ENCODE measurements around the gene ABCG4. TPM values are rescaled to one million over a fixed set of nuclear protein-coding genes. Genes with fewer than 3 reads are reported as not detected.
"Not testable (repeated sequence)": the region's sequence is repeated elsewhere in the genome, so short reads cannot be mapped to it uniquely, and the experiment has no call there.

The ABCG4 gene
- polyA plus RNA-seq, 6 donors from 2014 or later: not detected

DNA sequence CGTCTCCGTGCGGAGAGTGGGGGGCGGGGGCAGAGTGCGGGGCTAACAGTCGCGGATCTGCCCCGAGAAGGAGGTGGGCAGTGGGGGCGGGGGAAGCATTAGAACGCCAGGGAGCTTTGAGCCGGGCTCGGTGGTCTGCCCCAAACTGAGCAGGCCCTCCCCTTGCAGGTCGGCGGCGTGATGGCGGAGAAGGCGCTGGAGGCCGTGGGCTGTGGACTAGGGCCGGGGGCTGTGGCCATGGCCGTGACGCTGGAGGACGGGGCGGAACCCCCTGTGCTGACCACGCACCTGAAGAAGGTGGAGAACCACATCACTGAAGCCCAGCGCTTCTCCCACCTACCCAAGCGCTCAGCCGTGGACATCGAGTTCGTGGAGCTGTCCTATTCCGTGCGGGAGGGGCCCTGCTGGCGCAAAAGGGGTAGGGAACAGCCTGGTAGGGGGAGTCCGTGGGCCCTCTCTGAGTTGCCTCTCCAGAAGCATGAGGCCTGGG lies 979 bp downstream of the ABCG4 start:
- Mint-ChIP-seq H3K27ac (no peak overlapping the region), H3K36me3 (no peaks in the 10 kb centered on the region), H3K4me3 (peak overlapping the region; percentile 9 to 88 (median 70)), H3K27me3 (peaks cover 51 to 81% (median 66%) of the 10 kb centered on the region in 3 donors), H3K9me3 (peaks cover 0 to 3% (median 0%) of the 10 kb centered on the region in 7 donors), H3K4me1 (peaks cover 12 to 17% (median 16%) of the 10 kb centered on the region in 3 donors)
- ATAC-seq (ENCODE audit: low read depth in 2 of 2) (peak in 1 of 2 donors; percentile 2), DNase-seq (no peak)

DNA sequence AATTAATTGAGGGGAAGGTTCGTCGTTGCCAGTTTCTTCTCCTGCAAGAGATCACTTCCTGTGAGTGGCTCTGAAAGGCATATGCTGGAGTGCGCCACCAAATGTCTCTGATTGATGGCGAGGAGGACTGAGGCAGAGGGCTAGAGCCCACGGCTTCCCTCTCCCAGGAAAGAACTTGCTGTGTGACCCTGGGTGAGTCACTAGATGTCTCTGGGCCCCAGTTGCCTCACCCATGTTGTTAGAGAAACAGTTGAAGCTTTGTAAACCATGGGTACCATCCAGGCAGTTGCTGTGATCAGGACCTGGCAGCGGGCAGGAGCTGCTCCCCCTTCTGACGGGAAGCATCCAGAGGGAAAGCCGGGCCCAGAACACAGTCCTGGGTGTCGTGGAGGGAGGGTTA lies 3.2 kb downstream of the ABCG4 start:
- Mint-ChIP-seq H3K9me3 (peaks cover 0 to 3% (median 0%) of the 10 kb centered on the region in 7 donors), H3K27ac (peak overlapping the region in 1 of 6 donors; percentile 42), H3K27me3 (peaks cover 40 to 81% (median 68%) of the 10 kb centered on the region in 3 donors), H3K4me1 (peaks cover 12 to 22% (median 19%) of the 10 kb centered on the region in 3 donors), H3K36me3 (no peaks in the 10 kb centered on the region), H3K4me3 (no peak overlapping the region)
- ATAC-seq (ENCODE audit: low read depth in 2 of 2) (no peak), DNase-seq (no peak)

DNA sequence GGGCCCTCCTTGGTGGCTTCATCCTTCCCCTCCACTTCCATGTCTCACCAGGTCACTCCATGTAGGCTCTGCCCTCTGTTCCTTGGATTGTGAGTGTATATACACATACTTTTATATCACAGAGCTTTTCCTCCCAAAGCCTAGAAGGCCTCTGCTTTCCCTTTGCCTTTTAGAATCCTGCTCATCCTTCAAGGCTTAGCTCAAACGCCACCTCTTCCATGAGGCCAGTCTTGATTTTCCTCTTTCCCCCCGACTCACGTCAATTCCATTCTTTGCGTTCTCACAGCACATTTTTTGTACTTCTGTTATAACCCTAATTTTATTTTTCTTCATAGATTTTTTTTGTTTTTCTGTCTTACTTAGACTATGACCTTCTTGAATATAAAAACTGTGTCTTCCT lies 3.8 kb downstream of the ABCG4 start:
- no peak for DNase-seq
- H3K4me1 Mint-ChIP-seq: peaks cover 12 to 21% (median 19%) of the 10 kb centered on the region in 3 donors
- H3K4me3 Mint-ChIP-seq: no peak overlapping the region
- no peak overlapping the region for H3K27ac Mint-ChIP-seq
- peaks cover 0 to 2% (median 0%) of the 10 kb centered on the region in 7 donors for H3K9me3 Mint-ChIP-seq
- no peaks in the 10 kb centered on the region for H3K36me3 Mint-ChIP-seq
- H3K27me3 Mint-ChIP-seq: peaks cover 35 to 75% (median 62%) of the 10 kb centered on the region in 3 donors
- no peak for ATAC-seq (ENCODE audit: low read depth in 2 of 2)

DNA sequence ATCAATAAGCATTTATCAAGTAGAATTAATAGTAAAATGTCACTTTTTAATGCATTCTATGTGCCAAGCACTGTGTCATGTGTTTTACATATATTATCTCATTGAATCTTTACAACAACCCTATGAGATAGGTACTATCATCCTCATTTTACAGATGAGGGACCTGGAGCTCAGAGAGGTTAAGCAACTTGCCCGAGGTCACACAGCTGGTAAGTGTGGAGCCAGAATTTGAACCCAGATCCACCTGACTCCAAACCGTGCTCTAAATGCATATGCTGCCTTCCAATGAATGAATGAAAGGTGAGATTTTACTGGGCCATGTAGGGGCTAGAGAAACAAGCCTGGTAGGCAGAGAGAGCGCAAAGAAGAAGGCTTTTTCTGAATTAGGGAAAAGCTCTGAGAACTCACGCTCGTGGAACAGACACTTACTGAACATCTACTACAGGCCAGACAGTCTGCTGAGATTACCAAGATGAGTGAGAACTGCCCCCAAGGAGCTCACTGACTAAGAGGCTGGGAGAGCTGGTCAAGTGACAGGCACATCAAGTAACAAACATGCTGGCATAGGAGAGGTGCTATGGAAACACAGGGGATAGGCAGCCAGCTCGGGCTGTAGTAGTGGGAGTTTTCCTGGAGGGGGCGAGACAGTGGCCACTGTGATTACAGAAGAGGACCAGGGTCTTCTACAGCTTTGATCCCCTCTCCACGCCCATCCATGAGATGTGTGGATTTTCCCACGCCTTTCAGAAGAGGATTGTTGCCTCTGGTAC lies 4.4 kb downstream of the ABCG4 start:
- peaks cover 7 to 14% (median 14%) of the 10 kb centered on the region in 3 donors for H3K4me1 Mint-ChIP-seq
- no peaks in the 10 kb centered on the region for H3K36me3 Mint-ChIP-seq
- H3K27ac Mint-ChIP-seq: peak overlapping the region in 1 of 6 donors; percentile 87
- no peak for ATAC-seq (ENCODE audit: low read depth in 2 of 2)
- no peaks in the 10 kb centered on the region for H3K9me3 Mint-ChIP-seq
- peaks cover 28 to 69% (median 56%) of the 10 kb centered on the region in 3 donors for H3K27me3 Mint-ChIP-seq
- H3K4me3 Mint-ChIP-seq: no peak overlapping the region
- DNase-seq: no peak

DNA sequence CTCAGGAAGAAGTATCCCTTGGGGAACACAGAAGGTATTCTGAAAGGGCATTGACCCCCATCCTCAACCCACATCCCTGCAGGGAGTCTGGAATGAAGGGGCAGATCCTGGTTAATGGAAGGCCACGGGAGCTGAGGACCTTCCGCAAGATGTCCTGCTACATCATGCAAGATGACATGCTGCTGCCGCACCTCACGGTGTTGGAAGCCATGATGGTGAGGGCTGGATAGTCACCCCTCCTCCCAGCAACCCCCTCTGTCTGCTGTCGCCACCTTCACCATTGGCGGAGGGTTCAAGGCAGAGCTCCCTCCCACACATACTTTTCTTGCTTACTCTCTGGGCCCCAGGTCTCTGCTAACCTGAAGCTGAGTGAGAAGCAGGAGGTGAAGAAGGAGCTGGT lies 5.3 kb downstream of the ABCG4 start:
- no peak for ATAC-seq (ENCODE audit: low read depth in 2 of 2)
- H3K27ac Mint-ChIP-seq: no peak overlapping the region
- no peak for DNase-seq
- peaks cover 24 to 73% (median 53%) of the 10 kb centered on the region in 3 donors for H3K27me3 Mint-ChIP-seq
- H3K9me3 Mint-ChIP-seq: peaks cover 0 to 2% (median 0%) of the 10 kb centered on the region in 7 donors
- H3K4me3 Mint-ChIP-seq: no peak overlapping the region
- peaks cover 0 to 10% (median 9%) of the 10 kb centered on the region in 3 donors for H3K4me1 Mint-ChIP-seq
- no peaks in the 10 kb centered on the region for H3K36me3 Mint-ChIP-seq

DNA sequence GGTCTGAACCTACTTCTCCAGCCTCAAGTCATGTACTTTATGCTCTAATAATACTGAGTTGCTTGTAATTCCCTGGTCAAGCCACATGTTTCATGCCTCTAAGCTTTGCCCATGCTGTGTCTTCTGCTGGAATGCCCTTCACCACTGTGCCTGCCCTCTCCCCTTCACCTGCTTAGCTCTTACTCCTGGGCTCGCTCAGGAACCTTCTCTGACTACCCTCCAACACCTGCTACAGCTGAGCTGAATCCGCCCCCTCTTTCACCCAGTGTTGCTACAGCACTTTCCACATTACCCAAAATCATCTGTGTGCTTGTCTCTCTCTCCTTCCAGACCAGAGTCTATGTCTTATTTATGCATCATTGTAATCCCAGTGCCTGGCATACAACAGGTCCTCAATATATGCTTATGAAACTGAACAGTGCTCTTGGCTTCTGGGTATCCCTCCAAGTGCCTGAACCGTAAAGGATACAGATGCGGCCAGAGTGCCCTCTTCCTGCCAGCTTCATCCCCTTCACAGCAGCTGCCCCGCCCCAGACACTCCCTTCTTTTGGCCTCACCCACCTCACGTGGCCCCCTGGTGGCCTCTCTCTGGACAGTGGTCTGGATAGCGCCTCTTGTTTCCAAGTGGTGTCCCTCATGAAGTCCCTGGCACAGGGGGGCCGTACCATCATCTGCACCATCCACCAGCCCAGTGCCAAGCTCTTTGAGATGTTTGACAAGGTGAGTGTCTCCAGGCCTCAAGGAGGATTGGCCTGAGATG lies 7.1 kb downstream of the ABCG4 start:
- peaks cover 0 to 2% (median 0%) of the 10 kb centered on the region in 7 donors for H3K9me3 Mint-ChIP-seq
- peaks cover 18 to 61% (median 52%) of the 10 kb centered on the region in 3 donors for H3K27me3 Mint-ChIP-seq
- no peaks in the 10 kb centered on the region for H3K36me3 Mint-ChIP-seq
- ATAC-seq (ENCODE audit: low read depth in 2 of 2) (no peak), DNase-seq (no peak)
- peak overlapping the region in 1 of 8 donors; percentile 31 for H3K4me3 Mint-ChIP-seq
- peak overlapping the region in 2 of 6 donors; percentile 39 to 49 for H3K27ac Mint-ChIP-seq
- H3K4me1 Mint-ChIP-seq: peaks cover 0 to 6% (median 2%) of the 10 kb centered on the region in 3 donors

DNA sequence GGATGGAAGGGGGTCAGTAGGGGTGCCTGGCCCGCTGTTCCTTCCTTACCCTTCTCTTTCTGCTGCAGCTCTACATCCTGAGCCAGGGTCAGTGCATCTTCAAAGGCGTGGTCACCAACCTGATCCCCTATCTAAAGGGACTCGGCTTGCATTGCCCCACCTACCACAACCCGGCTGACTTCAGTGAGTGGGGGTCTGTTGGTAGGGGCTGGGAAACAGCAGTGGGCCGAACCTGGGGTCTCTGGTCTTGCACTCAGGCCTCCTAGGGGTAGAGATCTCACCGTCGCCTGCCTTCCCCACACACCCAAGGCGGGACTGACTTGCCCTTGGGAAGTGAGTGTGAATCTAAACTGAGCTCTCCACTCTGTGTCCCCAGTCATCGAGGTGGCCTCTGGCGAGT lies 7.6 kb downstream of the ABCG4 start:
- peaks cover 0 to 2% (median 0%) of the 10 kb centered on the region in 7 donors for H3K9me3 Mint-ChIP-seq
- H3K27me3 Mint-ChIP-seq: peaks cover 14 to 61% (median 46%) of the 10 kb centered on the region in 3 donors
- ATAC-seq (ENCODE audit: low read depth in 2 of 2) (no peak), DNase-seq (no peak)
- no peak overlapping the region for H3K27ac Mint-ChIP-seq
- H3K4me3 Mint-ChIP-seq: no peak overlapping the region
- peaks cover 0 to 6% (median 2%) of the 10 kb centered on the region in 3 donors for H3K4me1 Mint-ChIP-seq
- no peaks in the 10 kb centered on the region for H3K36me3 Mint-ChIP-seq

DNA sequence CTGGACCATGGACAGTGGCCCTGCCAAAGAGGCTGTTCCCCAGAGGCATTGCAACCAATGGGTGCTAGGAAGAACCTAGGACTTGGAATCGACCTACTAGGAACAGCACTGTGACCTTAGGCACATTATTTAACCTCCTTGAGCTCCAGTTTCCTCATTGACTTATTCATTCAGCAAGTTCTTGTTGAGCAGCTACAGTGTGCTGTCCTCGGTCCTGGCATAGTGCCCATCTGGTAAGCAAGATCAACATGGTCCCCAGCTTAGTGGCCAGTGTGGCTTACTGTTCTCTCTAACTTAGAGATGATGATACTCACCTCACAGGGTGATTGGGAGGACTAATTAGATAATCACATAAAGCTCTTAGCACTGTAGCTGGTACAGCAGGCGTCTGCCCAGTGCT lies 8.2 kb downstream of the ABCG4 start:
- no peak overlapping the region for H3K27ac Mint-ChIP-seq
- H3K4me3 Mint-ChIP-seq: no peak overlapping the region
- peaks cover 10 to 55% (median 43%) of the 10 kb centered on the region in 3 donors for H3K27me3 Mint-ChIP-seq
- DNase-seq (no peak), ATAC-seq (ENCODE audit: low read depth in 2 of 2) (no peak)
- no peaks in the 10 kb centered on the region for H3K36me3 Mint-ChIP-seq
- H3K4me1 Mint-ChIP-seq: peaks cover 0 to 6% (median 2%) of the 10 kb centered on the region in 3 donors
- peaks cover 0 to 2% (median 0%) of the 10 kb centered on the region in 7 donors for H3K9me3 Mint-ChIP-seq

DNA sequence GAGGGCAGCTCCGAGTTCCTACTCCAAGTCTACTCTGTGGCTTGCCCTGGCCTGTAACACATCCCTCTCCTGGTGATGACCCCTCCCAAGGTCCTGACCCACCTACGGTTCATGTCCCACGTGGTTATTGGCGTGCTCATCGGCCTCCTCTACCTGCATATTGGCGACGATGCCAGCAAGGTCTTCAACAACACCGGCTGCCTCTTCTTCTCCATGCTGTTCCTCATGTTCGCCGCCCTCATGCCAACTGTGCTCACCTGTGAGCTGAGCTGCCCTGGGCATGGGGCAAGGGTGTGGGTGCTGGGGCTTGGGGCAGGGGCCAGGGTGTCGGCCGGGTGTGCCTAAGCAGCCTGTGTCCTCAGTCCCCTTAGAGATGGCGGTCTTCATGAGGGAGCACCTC lies 9.6 kb downstream of the ABCG4 start:
- H3K27me3 Mint-ChIP-seq: peaks cover 5 to 47% (median 31%) of the 10 kb centered on the region in 3 donors

DNA sequence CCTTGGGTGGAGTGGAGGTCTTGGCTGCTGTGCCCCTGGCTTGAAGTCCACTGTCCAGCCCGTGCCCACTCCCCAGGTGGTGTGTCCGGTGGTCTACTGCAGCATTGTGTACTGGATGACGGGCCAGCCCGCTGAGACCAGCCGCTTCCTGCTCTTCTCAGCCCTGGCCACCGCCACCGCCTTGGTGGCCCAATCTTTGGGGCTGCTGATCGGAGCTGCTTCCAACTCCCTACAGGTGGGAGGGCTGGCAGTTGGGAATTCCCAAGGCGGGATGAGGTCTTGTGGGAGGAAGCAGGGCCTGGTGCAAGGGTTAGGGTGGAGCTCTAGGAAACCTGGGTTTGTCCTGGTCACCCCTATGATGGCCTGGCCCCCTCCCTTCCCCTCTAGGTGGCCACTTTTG lies 11.3 kb downstream of the ABCG4 start:
- no peak overlapping the region for H3K4me3 Mint-ChIP-seq
- H3K27ac Mint-ChIP-seq: no peak overlapping the region
- H3K27me3 Mint-ChIP-seq: peaks cover 5 to 32% (median 17%) of the 10 kb centered on the region in 3 donors
- peaks cover 0 to 2% (median 0%) of the 10 kb centered on the region in 7 donors for H3K9me3 Mint-ChIP-seq
- no peaks in the 10 kb centered on the region for H3K36me3 Mint-ChIP-seq
- ATAC-seq (ENCODE audit: low read depth in 2 of 2) (no peak), DNase-seq (no peak)
- H3K4me1 Mint-ChIP-seq: peaks cover 0 to 6% (median 2%) of the 10 kb centered on the region in 3 donors

More for the DNA sequence above, 9.6 kb downstream of the ABCG4 start:
- Mint-ChIP-seq H3K9me3 (peaks cover 0 to 2% (median 0%) of the 10 kb centered on the region in 7 donors), H3K4me1 (peaks cover 0 to 6% (median 2%) of the 10 kb centered on the region in 3 donors), H3K4me3 (no peak overlapping the region), H3K36me3 (no peaks in the 10 kb centered on the region), H3K27ac (no peak overlapping the region)
- DNase-seq (no peak), ATAC-seq (ENCODE audit: low read depth in 2 of 2) (no peak)

DNA sequence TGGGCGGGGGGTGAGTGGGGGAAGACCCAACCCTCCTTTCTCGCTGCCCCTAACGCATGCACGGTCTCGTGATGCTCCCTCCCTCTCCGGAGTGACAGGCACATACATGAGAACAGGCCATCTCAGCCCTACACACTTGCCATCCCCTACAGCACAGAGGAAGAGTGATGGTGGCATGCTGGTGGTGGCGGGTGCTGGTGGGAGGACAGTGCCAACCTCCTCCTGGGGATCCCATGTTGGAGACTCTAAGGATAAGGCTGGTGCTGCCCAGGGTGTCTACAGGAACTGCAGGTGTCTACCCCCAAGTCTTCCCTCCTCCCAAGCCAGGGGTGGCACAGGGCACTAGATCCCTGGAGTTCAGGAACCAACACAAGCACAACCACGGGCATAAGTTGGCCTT lies 13.0 kb downstream of the ABCG4 start:
- Mint-ChIP-seq H3K27me3 (peaks cover 0 to 18% (median 0%) of the 10 kb centered on the region in 3 donors), H3K27ac (peak overlapping the region in 1 of 6 donors; percentile 81), H3K4me3 (no peak overlapping the region), H3K36me3 (no peaks in the 10 kb centered on the region), H3K4me1 (no peaks in the 10 kb centered on the region), H3K9me3 (peaks cover 0 to 2% (median 0%) of the 10 kb centered on the region in 7 donors)
- ATAC-seq (ENCODE audit: low read depth in 2 of 2): no peak
- no peak for DNase-seq

DNA sequence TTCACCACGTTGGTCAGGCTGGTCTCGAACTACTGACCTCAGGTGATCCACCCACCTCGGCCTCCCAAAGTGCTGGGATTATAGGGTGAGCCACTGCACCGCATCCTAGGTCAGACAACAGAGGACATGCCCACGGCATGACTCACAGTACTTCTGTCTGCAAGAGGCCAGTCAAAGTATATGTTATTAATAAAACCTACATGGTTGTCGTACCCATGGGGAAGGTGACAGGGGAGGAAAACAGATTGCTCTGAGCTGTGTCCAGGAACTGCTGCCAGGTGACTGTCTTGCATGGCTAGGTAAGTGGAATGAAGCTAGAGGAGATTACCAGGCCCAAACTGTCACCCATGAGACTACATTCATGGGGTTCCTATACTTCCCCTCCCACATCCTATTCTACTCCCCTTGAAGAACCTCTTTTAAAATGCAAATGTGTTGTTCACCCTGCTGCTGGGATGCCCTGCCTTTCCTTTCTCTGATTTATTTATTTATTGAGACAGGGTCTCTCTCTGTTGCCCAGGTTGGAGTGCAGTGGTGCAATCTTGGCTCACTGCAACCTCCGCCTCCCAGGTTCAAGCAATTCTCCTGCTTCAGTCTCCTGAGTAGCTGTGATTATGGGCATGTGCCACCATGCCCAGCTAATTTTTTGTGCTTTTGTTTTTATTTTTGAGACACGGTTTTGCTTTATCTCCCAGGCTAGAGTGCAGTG lies 17.7 kb downstream of the ABCG4 start:
- no peak for ATAC-seq (ENCODE audit: low read depth in 2 of 2)
- no peak for DNase-seq
- Mint-ChIP-seq H3K27ac (no peak overlapping the region), H3K4me1 (peaks cover 3 to 5% (median 4%) of the 10 kb centered on the region in 3 donors), H3K36me3 (no peaks in the 10 kb centered on the region), H3K4me3 (peak overlapping the region in 2 of 8 donors; percentile 5 to 43), H3K27me3 (peaks cover 0 to 5% (median 0%) of the 10 kb centered on the region in 3 donors), H3K9me3 (no peaks in the 10 kb centered on the region)

DNA sequence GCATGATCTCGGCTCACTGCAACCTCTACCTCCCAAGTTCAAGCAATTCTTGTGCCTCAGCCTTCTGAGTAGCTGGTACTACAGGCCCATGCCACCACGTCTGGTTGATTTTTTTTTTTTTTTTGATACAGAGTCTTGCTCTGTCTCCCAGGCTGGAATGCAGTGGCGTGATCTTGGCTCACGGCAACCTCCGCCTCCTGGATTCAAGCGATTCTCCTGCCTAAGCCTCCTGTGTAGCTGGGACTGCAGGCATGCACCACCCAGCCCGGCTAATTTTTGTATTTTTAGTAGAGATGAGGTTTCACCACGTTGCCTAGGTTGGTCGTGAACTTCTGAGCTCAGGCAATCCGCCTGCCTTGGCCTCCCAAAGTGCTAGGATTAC lies 18.2 kb downstream of the ABCG4 start:
- H3K36me3 Mint-ChIP-seq; DNase-seq; H3K9me3 Mint-ChIP-seq; H3K27me3 Mint-ChIP-seq; H3K4me1 Mint-ChIP-seq; ATAC-seq (ENCODE audit: low read depth in 2 of 2): not testable (repeated sequence)
- Mint-ChIP-seq H3K27ac (peak overlapping the region in 1 of 6 donors; percentile 24), H3K4me3 (peak overlapping the region in 2 of 8 donors; percentile 5 to 29)
